Measurements from ENCODE around the gene SDF4. TPM values are rescaled to one million over a fixed set of nuclear protein-coding genes. Genes with fewer than 3 reads are reported as not detected.

Gene SDF4
- 110 to 131 TPM (median 118 TPM) in 5 replicates for total RNA-seq (2022; extraction: Qiagen RNA extraction; ENCODE audit: low read depth)

GRCh38 chr1:1231400-1232207, at the start of gene SDF4:
Gene SDF4 (minus strand): TSS chr1:1232001. CDS start chr1:1228772, 3,229 bp downstream.

GRCh38 chr1:1273512-1274298, 41.9 kb upstream of the SDF4 start, which contains the start of gene UBE2J2:
Gene UBE2J2 (minus strand): TSS chr1:1273854. CDS start chr1:1267992, 5,862 bp downstream.

GRCh38 chr1:1246577-1247340, 15.0 kb upstream of the SDF4 start, which contains the start of gene C1QTNF12:
Gene C1QTNF12 (minus strand): TSS chr1:1246722. CDS start chr1:1246690, 32 bp downstream.

GRCh38 chr1:1232208-1232795, 501 bp upstream of the SDF4 start, which contains the start of gene B3GALT6:
Gene B3GALT6 (plus strand): TSS chr1:1232237. CDS start chr1:1232279, 42 bp downstream.

GRCh38 chr1:1213345-1214265, 18.2 kb downstream of the SDF4 start, which contains the start of gene TNFRSF4:
Gene TNFRSF4 (minus strand): TSS chr1:1214153. CDS start chr1:1214127, 26 bp downstream.

GRCh38 chr1:1206376-1206965, 25.3 kb downstream of the SDF4 start, which contains the start of gene TNFRSF18:
Gene TNFRSF18 (minus strand): TSS chr1:1206592. CDS start chr1:1206571, 21 bp downstream.

GRCh38 chr1:1173793-1174415, 57.9 kb downstream of the SDF4 start, which contains the start of gene TTLL10:
Gene TTLL10 (plus strand): TSS chr1:1173880. CDS start chr1:1179216, 5,336 bp downstream.

Other genes with a start within 250 kb of the SDF4 start
- 0.09 to 0.16 TPM (median 0.15 TPM) in 5 replicates for gene PERM1, start 249.9 kb downstream of the SDF4 start, total RNA-seq (2022; extraction: Qiagen RNA extraction; ENCODE audit: low read depth)
- gene HES4, start 231.9 kb downstream of the SDF4 start, total RNA-seq (2022; extraction: Qiagen RNA extraction; ENCODE audit: low read depth), result 24.5 to 59.7 TPM (median 54.3 TPM) in 5 replicates
- gene ISG15, start 218.5 kb downstream of the SDF4 start, total RNA-seq (2022; extraction: Qiagen RNA extraction; ENCODE audit: low read depth), result 18.0 to 26.2 TPM (median 22.7 TPM) in 5 replicates
- 101 to 135 TPM (median 119 TPM) in 5 replicates for gene AGRN, start 211.9 kb downstream of the SDF4 start, total RNA-seq (2022; extraction: Qiagen RNA extraction; ENCODE audit: low read depth)
- gene RNF223, start 157.7 kb downstream of the SDF4 start, total RNA-seq (2022; extraction: Qiagen RNA extraction; ENCODE audit: low read depth), result 0.16 to 0.58 TPM (median 0.39 TPM) in 5 replicates
- gene C1orf159, start 115.9 kb downstream of the SDF4 start, total RNA-seq (2022; extraction: Qiagen RNA extraction; ENCODE audit: low read depth), result 11.5 to 16.4 TPM (median 12.5 TPM) in 5 replicates
- not detected in 5 replicates for gene TTLL10, start 58.1 kb downstream of the SDF4 start, total RNA-seq (2022; extraction: Qiagen RNA extraction; ENCODE audit: low read depth)
- gene TNFRSF18, start 25.4 kb downstream of the SDF4 start, total RNA-seq (2022; extraction: Qiagen RNA extraction; ENCODE audit: low read depth), result 0.23 to 0.31 TPM in 2 of 5 replicates, not detected in the others
- 0.17 TPM in 1 of 5 replicates, not detected in the others for gene TNFRSF4, start 17.8 kb downstream of the SDF4 start, total RNA-seq (2022; extraction: Qiagen RNA extraction; ENCODE audit: low read depth)
- gene B3GALT6, start 236 bp upstream of the SDF4 start, total RNA-seq (2022; extraction: Qiagen RNA extraction; ENCODE audit: low read depth), result 9.3 to 19.5 TPM (median 18.1 TPM) in 5 replicates
- 0.97 to 1.7 TPM (median 1.5 TPM) in 5 replicates for gene C1QTNF12, start 14.7 kb upstream of the SDF4 start, total RNA-seq (2022; extraction: Qiagen RNA extraction; ENCODE audit: low read depth)
- 35.4 to 51.3 TPM (median 47.1 TPM) in 5 replicates for gene UBE2J2, start 41.9 kb upstream of the SDF4 start, total RNA-seq (2022; extraction: Qiagen RNA extraction; ENCODE audit: low read depth)
- 0.56 to 1.4 TPM (median 1.3 TPM) in 5 replicates for gene SCNN1D, start 48.4 kb upstream of the SDF4 start, total RNA-seq (2022; extraction: Qiagen RNA extraction; ENCODE audit: low read depth)
- 11.2 to 21.2 TPM (median 16.3 TPM) in 5 replicates for gene ACAP3, start 75.9 kb upstream of the SDF4 start, total RNA-seq (2022; extraction: Qiagen RNA extraction; ENCODE audit: low read depth)
- gene PUSL1, start 76.6 kb upstream of the SDF4 start, total RNA-seq (2022; extraction: Qiagen RNA extraction; ENCODE audit: low read depth), result 15.4 to 25.1 TPM (median 23.2 TPM) in 5 replicates
- gene INTS11, start 92.7 kb upstream of the SDF4 start, total RNA-seq (2022; extraction: Qiagen RNA extraction; ENCODE audit: low read depth), result 47.8 to 64.8 TPM (median 58.8 TPM) in 5 replicates
- gene CPTP, start 92.8 kb upstream of the SDF4 start, total RNA-seq (2022; extraction: Qiagen RNA extraction; ENCODE audit: low read depth), result 12.8 to 22.6 TPM (median 18.6 TPM) in 5 replicates
- 0.09 to 0.16 TPM (median 0.12 TPM) in 5 replicates for gene TAS1R3, start 99.3 kb upstream of the SDF4 start, total RNA-seq (2022; extraction: Qiagen RNA extraction; ENCODE audit: low read depth)
- gene DVL1, start 117.4 kb upstream of the SDF4 start, total RNA-seq (2022; extraction: Qiagen RNA extraction; ENCODE audit: low read depth), result 47.0 to 84.6 TPM (median 76.5 TPM) in 5 replicates
- gene MXRA8, start 126.6 kb upstream of the SDF4 start, total RNA-seq (2022; extraction: Qiagen RNA extraction; ENCODE audit: low read depth), result 0.14 to 0.27 TPM (median 0.23 TPM) in 5 replicates
- 109 to 188 TPM (median 157 TPM) in 5 replicates for gene AURKAIP1, start 143.2 kb upstream of the SDF4 start, total RNA-seq (2022; extraction: Qiagen RNA extraction; ENCODE audit: low read depth)
- gene CCNL2, start 167.3 kb upstream of the SDF4 start, total RNA-seq (2022; extraction: Qiagen RNA extraction; ENCODE audit: low read depth), result 40.1 to 58.5 TPM (median 55.1 TPM) in 5 replicates
- gene MRPL20, start 175.3 kb upstream of the SDF4 start, total RNA-seq (2022; extraction: Qiagen RNA extraction; ENCODE audit: low read depth), result 130 to 154 TPM (median 133 TPM) in 5 replicates
- 0.07 to 0.09 TPM in 2 of 5 replicates, not detected in the others for gene ANKRD65, start 189.3 kb upstream of the SDF4 start, total RNA-seq (2022; extraction: Qiagen RNA extraction; ENCODE audit: low read depth)
- 6.1 to 16.9 TPM (median 13.8 TPM) in 5 replicates for gene VWA1, start 203.7 kb upstream of the SDF4 start, total RNA-seq (2022; extraction: Qiagen RNA extraction; ENCODE audit: low read depth)
- gene ATAD3C, start 217.7 kb upstream of the SDF4 start, total RNA-seq (2022; extraction: Qiagen RNA extraction; ENCODE audit: low read depth), result not detected in 5 replicates
- 1.6 to 3.5 TPM (median 2.7 TPM) in 5 replicates for gene ATAD3B, start 239.8 kb upstream of the SDF4 start, total RNA-seq (2022; extraction: Qiagen RNA extraction; ENCODE audit: low read depth)

Data from A549 treated with DMSO at 1 μM for 4 hours (cell line).